ENCODE data around the gene SH3BP4. TPM values are rescaled to one million over a fixed set of nuclear protein-coding genes. Genes with fewer than 3 reads are reported as not detected.

SH3BP4 gene
- total RNA-seq, 1 donor: 49.7 TPM

- TF ChIP-seq CTCF (IDR thresholded peaks at IDR 0.05; ENCODE audit: insufficient read depth, low read length): no peak
- DNase-seq (ENCODE audit: low read depth): no peak
- H3K4me3 ChIP-seq (ENCODE audit: low read depth, low read length): no peak overlapping the region
These were observed 6.5 kb downstream of the SH3BP4 start for GRCh38 chr2:234958311-234958710.

GRCh38 chr2:234958746-234959395 is 7.1 kb downstream of the SH3BP4 start:
- DNase-seq (ENCODE audit: low read depth): no peak
- no peak overlapping the region for H3K4me3 ChIP-seq (ENCODE audit: low read depth, low read length)
- TF ChIP-seq CTCF (IDR thresholded peaks at IDR 0.05; ENCODE audit: insufficient read depth, low read length): no peak

- H3K4me3 ChIP-seq (ENCODE audit: low read depth, low read length): no peak overlapping the region
- no peak for DNase-seq (ENCODE audit: low read depth)
These were observed 8.6 kb downstream of the SH3BP4 start for GRCh38 chr2:234960175-234961088.

GRCh38 chr2:234961784-234962183 is 10.0 kb downstream of the SH3BP4 start:
- TF ChIP-seq CTCF (IDR thresholded peaks at IDR 0.05; ENCODE audit: insufficient read depth, low read length): no peak
- DNase-seq (ENCODE audit: low read depth): no peak
- H3K4me3 ChIP-seq (ENCODE audit: low read depth, low read length): no peak overlapping the region

More at GRCh38 chr2:234960175-234961088, 8.6 kb downstream of the SH3BP4 start:
- no peak for TF ChIP-seq CTCF (IDR thresholded peaks at IDR 0.05; ENCODE audit: insufficient read depth, low read length)

- no peak for TF ChIP-seq CTCF (IDR thresholded peaks at IDR 0.05; ENCODE audit: insufficient read depth, low read length)
- peak overlapping the region; percentile 0 for H3K4me3 ChIP-seq (ENCODE audit: low read depth, low read length)
- DNase-seq (ENCODE audit: low read depth): peak; percentile 92
These were observed 12.2 kb downstream of the SH3BP4 start for GRCh38 chr2:234963773-234964615.

GRCh38 chr2:234964631-234965461 is 13.0 kb downstream of the SH3BP4 start:
- no peak for DNase-seq (ENCODE audit: low read depth)
- TF ChIP-seq CTCF (IDR thresholded peaks at IDR 0.05; ENCODE audit: insufficient read depth, low read length): no peak
- H3K4me3 ChIP-seq (ENCODE audit: low read depth, low read length): no peak overlapping the region

Measured in fibroblast of the aortic adventitia (primary cell).